ENCODE results near the gene TOMM20. TPM values are rescaled to one million over a fixed set of nuclear protein-coding genes. Genes with fewer than 3 reads are reported as not detected.

Gene TOMM20
- total and polyA plus RNA-seq, 2 of the 8 experiments (the other 6 are each of a cell fraction or from before 2014, with no cell fraction given), result 71.4 to 168 TPM

DNA sequence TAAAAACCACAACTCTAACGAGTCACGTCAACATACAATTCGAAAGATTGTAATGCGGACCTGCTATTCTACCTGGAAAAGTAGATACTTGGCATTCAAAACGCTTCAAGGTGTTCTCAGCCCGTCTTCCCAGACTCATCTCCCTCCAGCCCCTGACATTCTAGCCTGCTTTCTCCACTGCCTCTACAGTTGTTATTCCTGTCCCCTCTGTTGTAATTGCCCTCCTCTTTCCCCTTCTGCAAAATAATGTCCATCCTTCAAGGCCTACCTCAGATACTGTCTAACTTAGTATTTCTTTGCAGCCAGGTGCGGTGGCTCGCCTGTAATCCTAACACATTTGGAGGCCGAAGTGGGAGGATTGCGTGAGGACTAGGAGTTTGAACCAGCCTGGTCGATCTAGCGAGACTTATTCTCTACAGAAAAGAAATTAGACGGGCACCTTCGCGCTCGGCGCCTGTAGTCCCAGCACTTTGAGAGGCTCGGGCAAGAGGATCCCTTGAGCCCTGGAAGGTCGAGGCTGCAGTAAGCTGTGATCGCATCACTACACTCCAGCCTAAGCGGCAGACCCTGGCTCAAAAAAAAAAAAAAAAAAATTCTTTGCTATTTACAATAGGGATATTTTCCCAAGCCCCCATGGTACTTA is 33.2 kb upstream of the TOMM20 start:
- no peak overlapping the region for H4K8ac ChIP-seq (ENCODE audit: extremely low read depth, insufficient read depth, low read length)
- TF ChIP-seq TCF12 (IDR thresholded peaks at IDR 0.05; ENCODE audit: low read depth, low read length) (no peak), CBX8 (IDR thresholded peaks at IDR 0.05; ENCODE audit: borderline replicate concordance, low read depth, low read length) (no peak), POLR2AphosphoS5 (IDR thresholded peaks at IDR 0.05; ENCODE audit: low read depth, low read length) (no peak), KDM5A (IDR thresholded peaks at IDR 0.05; ENCODE audit: low read length) (no peak), POU5F1 (IDR thresholded peaks at IDR 0.05; ENCODE audit: low read depth, low read length) (no peak), FOSL1 (IDR thresholded peaks at IDR 0.05; ENCODE audit: insufficient read depth, low read depth, low read length) (no peak)
- TF ChIP-seq, protein P1, sequence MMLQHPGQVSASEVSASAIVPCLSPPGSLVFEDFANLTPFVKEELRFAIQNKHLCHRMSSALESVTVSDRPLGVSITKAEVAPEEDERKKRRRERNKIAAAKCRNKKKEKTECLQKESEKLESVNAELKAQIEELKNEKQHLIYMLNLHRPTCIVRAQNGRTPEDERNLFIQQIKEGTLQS (IDR thresholded peaks at IDR 0.05; ENCODE audit: insufficient read depth, low read depth, low read length), result no peak
- peaks cover 0 to 22% of the 10 kb centered on the region in 2 experiments; a peak in 2 of 4 replicates for H3K79me2 ChIP-seq (ENCODE audit: control insufficient read depth in 1 of 2, insufficient read depth in 2 of 2, low read length in 2 of 2)
- no peak overlapping the region for H3K14ac ChIP-seq (ENCODE audit: insufficient read length)
- H3K56ac ChIP-seq (replicated peaks; ENCODE audit: insufficient read length, low read depth, low read length), result no peak overlapping the region
- ChIA-PET POLR2A (ENCODE audit: partially characterized antibody) (interaction anchor here (0.6 to 1.8 kb wide), 12 partner anchors 13 to 1920 kb away, joined by 3 to 13 read pairs (median 4); partner anchors contain the start of gene TOMM20), CTCF (ENCODE audit: partially characterized antibody) (interaction anchor here (0.6 kb wide), 1 partner anchor 9 kb away, joined by 3 read pairs; no protein-coding TSS in a partner anchor)
- peak overlapping the region; percentile 82 for H3K27ac ChIP-seq (ENCODE audit: low read depth, low read length)
- peak overlapping the region; percentile 99 for H2AFZ ChIP-seq (ENCODE audit: low read length)
- H3K23ac ChIP-seq (ENCODE audit: insufficient read length), result no peak overlapping the region
- peak overlapping the region; percentile 81 to 99 (median 94) for H3K4me3 ChIP-seq (ENCODE audit: extremely low read depth in 1 of 4, insufficient read depth in 2 of 4, low read depth in 3 of 4, low read length in 4 of 4)
- no peaks in the 10 kb centered on the region for H3K9me3 ChIP-seq (ENCODE audit: insufficient read depth in 2 of 2, low read depth in 1 of 2, low read length in 1 of 2)
- peak overlapping the region; percentile 63 to 94 for H3K4me2 ChIP-seq (ENCODE audit: insufficient read depth in 1 of 2, low read depth in 2 of 2, low read length in 2 of 2)
- no peak overlapping the region for H2BK20ac ChIP-seq (ENCODE audit: low read length)
- H3K9ac ChIP-seq (replicated peaks in 1 of 4; ENCODE audit: extremely low read depth in 1 of 4, low read depth in 3 of 4, low read length in 3 of 4), result peak overlapping the region in 3 of 4 experiments; percentile 95 to 96 (median 96); a peak in 6 of 7 replicates
- peak overlapping the region; percentile 96; the same call in 1 of the 2 replicates for H2BK5ac ChIP-seq (ENCODE audit: low read depth, low read length)
- no peaks in the 10 kb centered on the region for H3K27me3 ChIP-seq (replicated peaks in 1 of 4; ENCODE audit: control insufficient read depth in 3 of 4, extremely low read depth in 1 of 4, insufficient read depth in 3 of 4, low read length in 3 of 4)
- H3K18ac ChIP-seq (ENCODE audit: extremely low read depth, low read length), result no peak overlapping the region
- H3K23me2 ChIP-seq (ENCODE audit: low read depth, low read length), result peaks cover 6% of the 10 kb centered on the region
- H3K4ac ChIP-seq (replicated peaks; ENCODE audit: insufficient read length, low read depth, low read length), result no peak overlapping the region
- no peak overlapping the region for H2BK120ac ChIP-seq (replicated peaks; ENCODE audit: low read depth, low read length)
- no peak for FAIRE-seq
- H4K5ac ChIP-seq (ENCODE audit: insufficient read length, low read depth, low read length), result no peak overlapping the region
- peaks cover 0 to 2% of the 10 kb centered on the region in 2 experiments for H4K20me1 ChIP-seq (replicated peaks in 1 of 2; ENCODE audit: control insufficient read depth in 1 of 2, insufficient read depth in 2 of 2, low read length in 2 of 2)
- no peaks in the 10 kb centered on the region; the same call in 1 of the 2 replicates for H3K79me1 ChIP-seq (ENCODE audit: low read depth, low read length)
- no peak for DNase-seq (ENCODE audit: low read depth in 1 of 2, low spot score in 2 of 2)
- H4K91ac ChIP-seq (replicated peaks; ENCODE audit: insufficient read length, low read length), result no peak overlapping the region
- H2BK12ac ChIP-seq (ENCODE audit: low read depth, low read length), result no peak overlapping the region
- H3K4me1 ChIP-seq (replicated peaks in 1 of 4; ENCODE audit: control insufficient read depth in 3 of 4, insufficient read depth in 4 of 4, low read length in 3 of 4), result peaks cover 0 to 4% (median 1%) of the 10 kb centered on the region in 4 experiments; a peak in 4 of 7 replicates
- H2AK5ac ChIP-seq (ENCODE audit: low read depth, low read length), result no peak overlapping the region
- 66% methylated on average over 21 of the region's 21 CpGs; no CpG with 5 or more reads in 1 of the 2 experiments for WGBS, 2 experiments (ENCODE audit: extremely low coverage in 1 of 2, insufficient coverage in 1 of 2, insufficient read length in 1 of 2, insufficient replicate concordance in 2 of 2, low coverage in 1 of 2, low lambda C conversion rate in 2 of 2, missing lambda C conversion rate in 1 of 2)
- H3K36me3 ChIP-seq (ENCODE audit: control insufficient read depth in 2 of 4, insufficient read depth in 4 of 4, low read length in 3 of 4), result peaks cover 10 to 23% (median 16%) of the 10 kb centered on the region in 4 experiments
- H2BK15ac ChIP-seq (ENCODE audit: low read length), result no peak overlapping the region

All from H1 (cell line).